ENCODE data around the gene HHEX. TPM values are rescaled to one million over a fixed set of nuclear protein-coding genes. Genes with fewer than 3 reads are reported as not detected.

HHEX gene
- total and polyA plus RNA-seq, 2 of the 8 experiments (the other 6 are each of a cell fraction or from before 2014, with no cell fraction given) = 0.56 to 1.5 TPM

- POLR2A ChIA-PET (ENCODE audit: partially characterized antibody) = interaction anchor here (0.9 kb wide), 1 partner anchor 52 kb away, joined by 3 read pairs; no protein-coding TSS in a partner anchor
- 85% methylated on average over 9 of the region's 9 CpGs; no CpG with 5 or more reads in 1 of the 2 experiments for WGBS, 2 experiments (ENCODE audit: extremely low coverage in 1 of 2, insufficient coverage in 1 of 2, insufficient read length in 1 of 2, insufficient replicate concordance in 2 of 2, low coverage in 1 of 2, low lambda C conversion rate in 2 of 2, missing lambda C conversion rate in 1 of 2)
- no peaks in the 10 kb centered on the region for H3K27me3 ChIP-seq (replicated peaks in 1 of 4; ENCODE audit: control insufficient read depth in 3 of 4, extremely low read depth in 1 of 4, insufficient read depth in 3 of 4, low read length in 3 of 4)
- TF ChIP-seq SP4 (IDR thresholded peaks at IDR 0.05; ENCODE audit: low read length) = no peak
- TF ChIP-seq SIRT6 (IDR thresholded peaks at IDR 0.05; ENCODE audit: low read length) = no peak
- TF ChIP-seq EGR1 (IDR thresholded peaks at IDR 0.05; ENCODE audit: borderline replicate concordance, low read depth, low read length) = no peak
- TF ChIP-seq KDM5A (IDR thresholded peaks at IDR 0.05; ENCODE audit: low read length) = no peak
- TF ChIP-seq NANOG (IDR thresholded peaks at IDR 0.05; ENCODE audit: insufficient read depth, low read depth, low read length, poor library complexity, severe bottlenecking) = no peak
- no peak for TF ChIP-seq SP2 (IDR thresholded peaks at IDR 0.05; ENCODE audit: low read length)
- no peak for TF ChIP-seq FOSL1 (IDR thresholded peaks at IDR 0.05; ENCODE audit: insufficient read depth, low read depth, low read length)
- TF ChIP-seq CHD2 (IDR thresholded peaks at IDR 0.05; ENCODE audit: low read length) = no peak
- no peak for TF ChIP-seq HDAC2 (IDR thresholded peaks at IDR 0.05; ENCODE audit: borderline replicate concordance in 1 of 2, low read depth in 2 of 2, low read length in 2 of 2)
Observed at GRCh38 chr10:92742331-92743228, 52.8 kb downstream of the HHEX start.

More at GRCh38 chr10:92742331-92743228, 52.8 kb downstream of the HHEX start:
- FAIRE-seq (no peak), DNase-seq (ENCODE audit: low read depth in 1 of 2, low spot score in 2 of 2) (no peak)
- Histone ChIP-seq H3K36me3 (ENCODE audit: control insufficient read depth in 2 of 4, insufficient read depth in 4 of 4, low read length in 3 of 4) (no peaks in the 10 kb centered on the region), H2BK20ac (ENCODE audit: low read length) (no peak overlapping the region), H2BK5ac (ENCODE audit: low read depth, low read length) (no peak overlapping the region), H3K23me2 (ENCODE audit: low read depth, low read length) (no peaks in the 10 kb centered on the region), H3K4me1 (replicated peaks in 1 of 4; ENCODE audit: control insufficient read depth in 3 of 4, insufficient read depth in 4 of 4, low read length in 3 of 4) (no peaks in the 10 kb centered on the region), H3K79me1 (ENCODE audit: low read depth, low read length) (no peaks in the 10 kb centered on the region), H3K23ac (ENCODE audit: insufficient read length) (no peak overlapping the region), H4K91ac (replicated peaks; ENCODE audit: insufficient read length, low read length) (no peak overlapping the region), H3K14ac (ENCODE audit: insufficient read length) (no peak overlapping the region), H3K4ac (replicated peaks; ENCODE audit: insufficient read length, low read depth, low read length) (no peak overlapping the region), H2BK12ac (ENCODE audit: low read depth, low read length) (no peak overlapping the region), H3K4me3 (ENCODE audit: extremely low read depth in 1 of 4, insufficient read depth in 2 of 4, low read depth in 3 of 4, low read length in 4 of 4) (no peak overlapping the region), H3K56ac (replicated peaks; ENCODE audit: insufficient read length, low read depth, low read length) (no peak overlapping the region), H3K4me2 (ENCODE audit: insufficient read depth in 1 of 2, low read depth in 2 of 2, low read length in 2 of 2) (no peak overlapping the region), H3K18ac (ENCODE audit: extremely low read depth, low read length) (no peak overlapping the region), H4K8ac (ENCODE audit: extremely low read depth, insufficient read depth, low read length) (no peak overlapping the region), H2BK120ac (replicated peaks; ENCODE audit: low read depth, low read length) (no peak overlapping the region), H3K9me3 (ENCODE audit: insufficient read depth in 2 of 2, low read depth in 1 of 2, low read length in 1 of 2) (no peaks in the 10 kb centered on the region), H4K5ac (ENCODE audit: insufficient read length, low read depth, low read length) (no peak overlapping the region), H4K20me1 (replicated peaks in 1 of 2; ENCODE audit: control insufficient read depth in 1 of 2, insufficient read depth in 2 of 2, low read length in 2 of 2) (no peaks in the 10 kb centered on the region), H3K27ac (ENCODE audit: low read depth, low read length) (no peak overlapping the region), H3K9ac (replicated peaks in 1 of 4; ENCODE audit: extremely low read depth in 1 of 4, low read depth in 3 of 4, low read length in 3 of 4) (no peak overlapping the region), H3K79me2 (ENCODE audit: control insufficient read depth in 1 of 2, insufficient read depth in 2 of 2, low read length in 2 of 2) (no peaks in the 10 kb centered on the region), H2AK5ac (ENCODE audit: low read depth, low read length) (no peak overlapping the region), H2AFZ (ENCODE audit: low read length) (no peak overlapping the region), H2BK15ac (ENCODE audit: low read length) (no peak overlapping the region)
- CTCF ChIA-PET (ENCODE audit: partially characterized antibody) = interaction anchor here (0.6 to 1.6 kb wide), 6 partner anchors 13 to 483 kb away, joined by 3 to 4 read pairs (median 4); no protein-coding TSS in a partner anchor

Data from H1 (cell line).